Osteoblast (primary cell): ENCODE data around the gene TXLNG. TPM values are rescaled to one million over a fixed set of nuclear protein-coding genes. Genes with fewer than 3 reads are reported as not detected.

ENCODE experiments used
- DNase-seq: peaks from one replicate; pipeline ENCODE4 v3.0.0; 2011; ENCODE audit warnings: low spot score, mixed read lengths; ENCODE audit not compliant: insufficient read length; ENCODE audit errors: missing footprints
- H2AFZ ChIP-seq: 2 replicates; pipeline ENCODE4 v1.6.0; 2011; ENCODE audit warnings: mild to moderate bottlenecking, low read length
- H3K27ac ChIP-seq: 2 replicates; pipeline ENCODE4 v1.5.1; 2011; ENCODE audit warnings: mild to moderate bottlenecking, low read depth, low read length, moderate library complexity
- H3K27me3 ChIP-seq: 2 replicates; pipeline ENCODE4 v1.6.0; 2012; ENCODE audit warnings: mild to moderate bottlenecking, control low read depth, inconsistent platforms, low read length, moderate library complexity; ENCODE audit not compliant: insufficient read depth
- H3K36me3 ChIP-seq: 2 replicates; pipeline ENCODE4 v1.5.1; 2011; ENCODE audit warnings: mild to moderate bottlenecking, low read length, control low read depth, moderate library complexity; ENCODE audit not compliant: insufficient read depth
- H3K4me1 ChIP-seq: 2 replicates; pipeline ENCODE4 v1.5.1; 2011; ENCODE audit warnings: mild to moderate bottlenecking, low read length, control low read depth, moderate library complexity; ENCODE audit not compliant: insufficient read depth
- H3K4me2 ChIP-seq: 2 replicates; pipeline ENCODE4 v1.6.0; 2011; ENCODE audit warnings: mild to moderate bottlenecking, low read length; ENCODE audit not compliant: insufficient read depth
- H3K4me3 ChIP-seq: fragments of 200-600 bp; sonication (generic); 3 replicates; pipeline ENCODE4 v1.5.1; 2012; ENCODE audit warnings: mild to moderate bottlenecking, low read length, inconsistent platforms; ENCODE audit not compliant: insufficient read depth
- H3K79me2 ChIP-seq: 2 replicates; pipeline ENCODE4 v1.6.0; 2012; ENCODE audit warnings: mild to moderate bottlenecking, low read length, control low read depth, inconsistent platforms; ENCODE audit not compliant: insufficient read depth
- H3K9me3 ChIP-seq: 2 replicates; pipeline ENCODE4 v1.5.1; 2011; ENCODE audit warnings: low read depth, low read length, control low read depth
- H4K20me1 ChIP-seq: 2 replicates; pipeline ENCODE4 v1.6.0; 2012; ENCODE audit warnings: mild to moderate bottlenecking, low read length, control low read depth; ENCODE audit not compliant: insufficient read depth
- total RNA-seq: library from RNA; depleted of rRNA; stranded (reverse); fragments of >200 nt; gene quantifications from 2 replicates; pipeline ENCODE4 v1.2.3, GENCODE V29; 2012
- TF ChIP-seq, protein P1 (sequence below): IDR thresholded peaks from 2 replicates; pipeline ENCODE4 v1.5.1; 2011; ENCODE audit warnings: mild to moderate bottlenecking, low read depth, low read length, moderate library complexity; ENCODE audit errors: extremely low read depth

TXLNG gene
- total RNA-seq, 1 donor: 5.1 TPM

GRCh38 chrX:16856744-16857143 is 70.5 kb downstream of the TXLNG start:
- TF ChIP-seq, protein P1, sequence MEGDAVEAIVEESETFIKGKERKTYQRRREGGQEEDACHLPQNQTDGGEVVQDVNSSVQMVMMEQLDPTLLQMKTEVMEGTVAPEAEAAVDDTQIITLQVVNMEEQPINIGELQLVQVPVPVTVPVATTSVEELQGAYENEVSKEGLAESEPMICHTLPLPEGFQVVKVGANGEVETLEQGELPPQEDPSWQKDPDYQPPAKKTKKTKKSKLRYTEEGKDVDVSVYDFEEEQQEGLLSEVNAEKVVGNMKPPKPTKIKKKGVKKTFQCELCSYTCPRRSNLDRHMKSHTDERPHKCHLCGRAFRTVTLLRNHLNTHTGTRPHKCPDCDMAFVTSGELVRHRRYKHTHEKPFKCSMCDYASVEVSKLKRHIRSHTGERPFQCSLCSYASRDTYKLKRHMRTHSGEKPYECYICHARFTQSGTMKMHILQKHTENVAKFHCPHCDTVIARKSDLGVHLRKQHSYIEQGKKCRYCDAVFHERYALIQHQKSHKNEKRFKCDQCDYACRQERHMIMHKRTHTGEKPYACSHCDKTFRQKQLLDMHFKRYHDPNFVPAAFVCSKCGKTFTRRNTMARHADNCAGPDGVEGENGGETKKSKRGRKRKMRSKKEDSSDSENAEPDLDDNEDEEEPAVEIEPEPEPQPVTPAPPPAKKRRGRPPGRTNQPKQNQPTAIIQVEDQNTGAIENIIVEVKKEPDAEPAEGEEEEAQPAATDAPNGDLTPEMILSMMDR: no peak
- H3K79me2 ChIP-seq: peaks cover 66% of the 10 kb centered on the region
- H3K27ac ChIP-seq: no peak overlapping the region
- H3K4me2 ChIP-seq: no peak overlapping the region
- H3K9me3 ChIP-seq: no peaks in the 10 kb centered on the region
- no peak for DNase-seq
- peaks cover 2% of the 10 kb centered on the region for H4K20me1 ChIP-seq
- H3K4me3 ChIP-seq: no peak overlapping the region
- H3K36me3 ChIP-seq: peaks cover 47% of the 10 kb centered on the region
- H2AFZ ChIP-seq: no peak overlapping the region
- no peaks in the 10 kb centered on the region for H3K27me3 ChIP-seq
- H3K4me1 ChIP-seq: no peaks in the 10 kb centered on the region

DNA sequence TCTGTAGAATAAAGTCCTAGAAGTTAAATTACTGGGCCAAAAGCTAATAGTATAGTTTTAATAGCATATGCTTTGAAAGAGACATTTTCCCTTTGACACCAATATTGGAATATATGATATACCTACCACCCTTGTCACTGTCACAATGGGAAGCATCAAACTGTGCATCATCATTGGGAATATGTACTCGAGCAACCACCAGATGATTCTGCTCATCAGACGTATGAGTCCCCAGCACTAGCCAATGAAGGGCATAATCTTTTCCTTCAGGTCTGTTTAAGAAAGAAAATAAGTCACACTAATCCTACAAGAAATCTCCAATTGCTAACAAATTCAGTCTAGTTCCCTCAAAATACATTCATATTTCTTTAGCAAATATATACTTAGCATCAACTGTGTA is 76.6 kb downstream of the TXLNG start:
- H3K79me2 ChIP-seq: peaks cover 86% of the 10 kb centered on the region
- peaks cover 23% of the 10 kb centered on the region for H4K20me1 ChIP-seq
- H3K4me2 ChIP-seq: no peak overlapping the region
- H3K36me3 ChIP-seq: peaks cover 26% of the 10 kb centered on the region
- no peak for DNase-seq
- no peaks in the 10 kb centered on the region for H3K4me1 ChIP-seq
- H3K27ac ChIP-seq: no peak overlapping the region
- H2AFZ ChIP-seq: no peak overlapping the region
- no peaks in the 10 kb centered on the region for H3K9me3 ChIP-seq
- no peaks in the 10 kb centered on the region for H3K27me3 ChIP-seq
- no peak overlapping the region for H3K4me3 ChIP-seq
- TF ChIP-seq, protein P1: no peak

DNA sequence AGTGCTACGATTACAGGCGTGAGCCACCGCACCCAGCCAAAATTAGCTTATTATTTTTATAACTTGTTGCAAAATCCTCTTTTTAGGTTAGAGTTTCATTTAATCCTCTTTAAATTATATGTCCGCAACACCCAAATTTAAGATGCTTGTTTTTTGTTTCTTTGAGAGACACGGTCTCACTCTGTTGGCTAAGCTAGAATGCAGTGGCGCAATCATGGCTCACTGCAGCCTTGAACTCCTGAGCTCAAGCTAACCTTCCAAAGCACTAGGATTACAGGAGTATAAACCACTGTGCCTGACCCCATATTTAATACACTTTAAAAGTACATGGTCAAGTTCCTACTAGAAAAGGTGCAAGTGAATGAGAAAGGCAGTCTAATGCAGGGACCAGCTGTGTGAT is 81.7 kb downstream of the TXLNG start:
- DNase-seq: no peak
- Histone ChIP-seq H3K27ac (no peak overlapping the region), H3K27me3 (peaks cover 15% of the 10 kb centered on the region), H3K4me1 (peaks cover 19% of the 10 kb centered on the region), H3K79me2 (peaks cover 62% of the 10 kb centered on the region), H3K9me3 (no peaks in the 10 kb centered on the region), H3K36me3 (peaks cover 2% of the 10 kb centered on the region), H3K4me2 (peak overlapping the region; percentile 84), H4K20me1 (peaks cover 32% of the 10 kb centered on the region), H3K4me3 (no peak overlapping the region), H2AFZ (no peak overlapping the region)
- TF ChIP-seq, protein P1: no peak

GRCh38 chrX:16868920-16869319 is 82.7 kb downstream of the TXLNG start:
- peak overlapping the region; percentile 58 for H3K27ac ChIP-seq
- DNase-seq: no peak
- H3K4me1 ChIP-seq: peaks cover 19% of the 10 kb centered on the region
- peak overlapping the region; percentile 84 for H3K4me2 ChIP-seq
- H4K20me1 ChIP-seq: peaks cover 32% of the 10 kb centered on the region
- peaks cover 25% of the 10 kb centered on the region for H3K27me3 ChIP-seq
- peaks cover 2% of the 10 kb centered on the region for H3K36me3 ChIP-seq
- no peaks in the 10 kb centered on the region for H3K9me3 ChIP-seq
- H2AFZ ChIP-seq: no peak overlapping the region
- peaks cover 52% of the 10 kb centered on the region for H3K79me2 ChIP-seq
- TF ChIP-seq, protein P1: no peak
- H3K4me3 ChIP-seq: peak overlapping the region; percentile 89
